ENCODE results near the gene B3GAT1.

Gene B3GAT1

DNA sequence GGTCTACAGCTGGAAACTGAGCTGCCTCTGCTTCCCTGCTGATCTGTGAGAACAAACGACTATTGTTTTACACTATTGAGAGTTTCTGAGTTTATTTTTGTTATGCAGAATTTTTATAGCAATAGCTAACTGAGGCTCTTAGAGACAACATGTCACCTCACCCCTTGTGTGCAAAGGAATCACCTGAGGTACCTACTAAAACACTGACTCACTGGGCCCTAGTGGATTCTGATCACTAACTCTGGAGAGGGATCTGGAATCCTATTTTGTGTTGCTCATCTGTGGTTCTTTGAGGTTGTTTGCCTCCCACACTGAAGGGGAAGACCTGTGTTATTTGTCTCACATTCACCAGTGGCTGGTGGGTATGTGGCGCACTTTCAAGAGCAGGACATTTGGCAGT is 13.4 kb upstream of the B3GAT1 start:
- CTCF ChIA-PET: no interaction called here
- POLR2A ChIA-PET: no interaction called here
- no peak for DNase-seq (ENCODE audit: low read depth, low spot score)
- H3K4me3 ChIP-seq (ENCODE audit: low read depth, low read length): no peak overlapping the region
- TF ChIP-seq, protein P1, sequence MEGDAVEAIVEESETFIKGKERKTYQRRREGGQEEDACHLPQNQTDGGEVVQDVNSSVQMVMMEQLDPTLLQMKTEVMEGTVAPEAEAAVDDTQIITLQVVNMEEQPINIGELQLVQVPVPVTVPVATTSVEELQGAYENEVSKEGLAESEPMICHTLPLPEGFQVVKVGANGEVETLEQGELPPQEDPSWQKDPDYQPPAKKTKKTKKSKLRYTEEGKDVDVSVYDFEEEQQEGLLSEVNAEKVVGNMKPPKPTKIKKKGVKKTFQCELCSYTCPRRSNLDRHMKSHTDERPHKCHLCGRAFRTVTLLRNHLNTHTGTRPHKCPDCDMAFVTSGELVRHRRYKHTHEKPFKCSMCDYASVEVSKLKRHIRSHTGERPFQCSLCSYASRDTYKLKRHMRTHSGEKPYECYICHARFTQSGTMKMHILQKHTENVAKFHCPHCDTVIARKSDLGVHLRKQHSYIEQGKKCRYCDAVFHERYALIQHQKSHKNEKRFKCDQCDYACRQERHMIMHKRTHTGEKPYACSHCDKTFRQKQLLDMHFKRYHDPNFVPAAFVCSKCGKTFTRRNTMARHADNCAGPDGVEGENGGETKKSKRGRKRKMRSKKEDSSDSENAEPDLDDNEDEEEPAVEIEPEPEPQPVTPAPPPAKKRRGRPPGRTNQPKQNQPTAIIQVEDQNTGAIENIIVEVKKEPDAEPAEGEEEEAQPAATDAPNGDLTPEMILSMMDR (IDR thresholded peaks at IDR 0.05; ENCODE audit: insufficient read depth, low read length, missing control alignments): no peak

DNA sequence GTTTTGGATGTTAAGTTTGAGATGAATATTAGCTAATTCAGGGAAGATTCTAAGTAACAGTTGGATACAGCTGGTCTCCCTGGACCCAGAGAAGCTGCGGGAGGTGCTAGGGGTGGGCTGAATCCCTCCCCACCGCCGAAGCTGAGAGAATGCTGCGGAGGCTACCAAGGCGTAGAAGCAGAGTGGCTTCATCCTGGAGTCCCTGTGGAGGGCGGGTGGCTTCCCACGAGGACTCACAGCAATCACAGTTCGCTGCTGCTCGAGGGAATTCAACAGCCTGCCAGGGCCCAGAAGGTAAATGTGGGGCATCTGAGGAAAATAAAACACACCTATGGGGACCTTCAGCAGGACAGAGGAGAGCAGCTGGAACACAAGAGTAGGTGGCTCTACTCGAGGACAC is 11.1 kb upstream of the B3GAT1 start:
- ChIA-PET POLR2A (no interaction called here), CTCF (no interaction called here)
- no peak overlapping the region for H3K4me3 ChIP-seq (ENCODE audit: low read depth, low read length)

DNA sequence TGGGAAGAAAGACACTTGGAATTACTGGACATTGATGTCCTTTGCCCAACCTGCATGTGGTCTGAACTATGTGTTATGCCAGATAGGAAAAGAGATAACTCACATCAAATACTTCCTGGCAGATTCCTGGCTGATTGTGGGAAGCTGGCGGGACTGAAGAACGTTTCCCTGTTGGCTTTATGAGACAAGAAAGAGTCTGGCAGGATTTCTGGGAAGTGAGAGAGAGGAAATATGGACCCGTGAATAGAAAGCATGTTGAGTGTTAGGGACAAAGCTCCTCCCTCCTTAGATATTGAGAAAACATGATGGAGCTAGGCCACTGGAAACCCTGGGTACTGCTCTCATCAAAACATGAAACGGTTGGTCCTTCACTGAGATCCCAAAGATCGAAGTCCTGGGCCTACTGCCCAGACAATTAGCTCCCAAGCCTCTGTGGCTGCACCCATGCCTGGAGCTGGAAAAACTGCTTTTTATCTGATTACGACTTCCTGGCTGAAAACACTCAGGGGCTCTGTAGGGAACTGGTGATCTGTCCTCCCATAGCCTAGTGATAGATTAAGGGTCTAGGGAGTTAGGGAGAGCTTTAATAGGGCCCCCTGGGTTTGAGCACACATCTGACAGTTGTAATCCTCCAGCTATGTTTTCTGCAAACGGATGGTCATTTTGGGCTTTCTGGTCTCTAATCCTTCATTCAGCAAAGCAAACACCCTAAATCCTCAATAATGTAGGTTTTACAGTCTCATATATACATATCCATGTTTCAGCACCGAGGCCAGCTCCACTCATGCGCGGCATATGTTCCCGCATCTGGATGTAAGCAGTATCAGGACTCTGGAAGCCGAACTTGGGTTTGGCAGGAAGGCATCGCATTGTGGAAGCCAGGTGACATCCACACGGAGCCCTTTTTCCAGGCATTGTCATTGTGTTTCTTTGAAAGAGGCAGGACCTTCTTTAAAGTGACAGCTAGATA is 6.1 kb upstream of the B3GAT1 start:
- DNase-seq (ENCODE audit: low read depth, low spot score): no peak
- TF ChIP-seq, protein P1 (IDR thresholded peaks at IDR 0.05; ENCODE audit: insufficient read depth, low read length, missing control alignments): no peak
- ChIA-PET CTCF (no interaction called here), POLR2A (interaction anchor here (0.5 kb wide), 1 partner anchor 139 kb away, joined by 3 read pairs; no protein-coding TSS in a partner anchor)
- no peak overlapping the region for H3K4me3 ChIP-seq (ENCODE audit: low read depth, low read length)

More for the DNA sequence above, 11.1 kb upstream of the B3GAT1 start:
- DNase-seq (ENCODE audit: low read depth, low spot score): no peak
- TF ChIP-seq, protein P1 (IDR thresholded peaks at IDR 0.05; ENCODE audit: insufficient read depth, low read length, missing control alignments): no peak

DNA sequence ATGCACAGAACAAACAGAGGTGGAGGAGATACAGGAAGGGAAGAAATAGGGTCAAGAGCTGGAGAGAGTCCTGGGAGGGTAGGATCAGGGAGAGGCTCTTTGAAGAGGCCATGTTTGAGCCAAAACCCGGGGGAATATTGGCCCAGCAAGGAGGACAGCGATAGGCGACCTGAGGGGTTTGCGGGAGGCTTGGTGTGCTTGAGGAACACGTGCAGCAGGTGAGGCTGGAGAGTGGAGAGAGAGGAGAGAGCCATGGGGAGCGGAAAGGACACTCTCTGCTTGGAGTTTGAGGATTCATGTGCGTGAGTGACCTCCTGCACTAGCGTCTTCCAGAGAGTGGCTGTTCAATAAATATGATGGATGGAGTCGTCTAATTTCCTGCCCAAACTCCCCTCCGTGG is 4.7 kb upstream of the B3GAT1 start:
- no peak overlapping the region for H3K4me3 ChIP-seq (ENCODE audit: low read depth, low read length)
- no peak for DNase-seq (ENCODE audit: low read depth, low spot score)
- ChIA-PET POLR2A (no interaction called here), CTCF (no interaction called here)
- TF ChIP-seq, protein P1 (IDR thresholded peaks at IDR 0.05; ENCODE audit: insufficient read depth, low read length, missing control alignments): no peak

DNA sequence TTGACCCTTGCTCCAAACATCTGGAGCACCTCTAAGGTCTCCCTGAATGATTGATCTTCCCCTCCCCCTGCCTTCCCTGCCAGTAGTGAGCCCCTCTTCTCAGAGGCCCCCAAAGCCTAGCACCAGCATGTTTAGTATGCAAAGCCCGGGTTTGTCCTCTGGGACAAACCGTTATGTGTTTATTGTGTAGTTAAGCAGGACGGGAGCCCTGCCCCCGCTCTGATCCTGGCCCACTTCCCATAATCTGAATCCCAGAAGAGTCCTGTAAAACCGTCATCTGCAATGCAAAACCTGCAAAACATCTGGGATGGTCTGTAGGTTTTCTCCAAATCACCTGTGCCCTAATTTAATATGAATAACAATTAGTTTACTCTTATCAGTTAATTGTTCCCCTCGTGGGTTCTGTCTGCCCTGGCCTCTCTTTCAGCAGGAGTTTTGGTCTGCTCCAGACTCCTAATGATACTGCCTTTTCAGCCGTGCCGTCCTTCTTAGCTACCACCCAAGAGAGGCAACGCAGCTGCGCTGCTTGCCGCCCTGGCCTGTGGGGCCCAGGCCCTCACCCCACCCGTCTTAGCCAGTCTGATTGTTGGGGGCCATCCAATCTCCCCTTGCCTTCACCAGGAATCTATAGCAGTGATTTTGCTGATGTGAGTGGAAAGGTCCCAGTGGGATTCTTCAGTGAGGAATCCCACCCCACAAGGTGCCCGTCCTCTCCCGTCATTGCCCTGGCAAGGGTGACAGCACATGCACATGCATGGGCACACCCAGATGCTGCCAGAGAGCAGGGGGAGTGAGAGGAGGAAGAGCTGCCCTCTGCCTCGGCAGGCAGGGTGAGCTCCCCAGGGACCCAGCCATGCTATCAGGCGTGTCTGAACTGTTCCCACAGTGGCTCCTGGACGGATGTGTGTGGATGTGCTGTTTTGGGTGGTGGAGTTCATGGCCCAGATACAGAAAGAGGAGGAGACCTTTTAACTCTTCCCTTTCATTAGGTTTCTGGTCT is 3.0 kb upstream of the B3GAT1 start:
- no peak overlapping the region for H3K4me3 ChIP-seq (ENCODE audit: low read depth, low read length)
- CTCF ChIA-PET: no interaction called here
- no peak for DNase-seq (ENCODE audit: low read depth, low spot score)
- TF ChIP-seq, protein P1 (IDR thresholded peaks at IDR 0.05; ENCODE audit: insufficient read depth, low read length, missing control alignments): no peak
- POLR2A ChIA-PET: no interaction called here
